HepG2 (cell line): ENCODE data around the gene SYNM.

Source experiments
- ESRRA ChIP-seq: sonication (generic); formaldehyde crosslinking; IDR thresholded peaks from 2 replicates; pipeline ENCODE4 v1.5.1; 2020; ENCODE audit warnings: mild to moderate bottlenecking, low read depth, missing genetic modification reagents
- EZH2 ChIP-seq: conservative IDR thresholded peaks from 2 replicates; pipeline ENCODE4 v1.6.1; 2012; ENCODE audit warnings: mild to moderate bottlenecking, low read depth, low read length, moderate library complexity
- GTF2F1 ChIP-seq: fragments of 150-350 bp; IDR thresholded peaks from 2 replicates; pipeline ENCODE4 v1.6.1; 2014; ENCODE audit warnings: low read length
- HMGXB4 ChIP-seq, 2 experiments: sonication (generic) in 1 of 2; formaldehyde crosslinking in 1 of 2; IDR thresholded peaks; 2 replicates each; pipeline versions ENCODE4 v1.4.0 to v1.6.1; 2018 to 2020; ENCODE audit warnings: missing genetic modification reagents in 2 of 2, borderline replicate concordance in 1 of 2, low read depth in 1 of 2, mild to moderate bottlenecking in 1 of 2, missing biosample characterization in 1 of 2
- KDM1A ChIP-seq: IDR thresholded peaks from 2 replicates; pipeline ENCODE4 v1.6.1; 2016; ENCODE audit warnings: missing compliant biosample characterization
- MAX ChIP-seq: IDR thresholded peaks from 2 replicates; pipeline ENCODE4 v1.6.1; 2012; ENCODE audit warnings: inconsistent platforms
- MLX ChIP-seq: IDR thresholded peaks from 2 replicates; pipeline ENCODE4 v1.6.1; 2016
- MTF1 ChIP-seq: sonication (generic); formaldehyde crosslinking; IDR thresholded peaks from 2 replicates; pipeline ENCODE4 v1.5.0; 2020; ENCODE audit warnings: missing genetic modification reagents
- MYC ChIP-seq: sonication (generic); formaldehyde crosslinking; IDR thresholded peaks from 2 replicates; pipeline ENCODE4 v1.9.0; 2021; ENCODE audit warnings: missing genetic modification reagents, borderline replicate concordance
- REST ChIP-seq, 2 experiments: IDR thresholded peaks; 2 replicates each; pipeline ENCODE4 v1.6.1; 2011 to 2012; ENCODE audit warnings: low read length in 2 of 2, borderline replicate concordance in 1 of 2, low read depth in 1 of 2, mild to moderate bottlenecking in 1 of 2, moderate library complexity in 1 of 2
- SETDB1 ChIP-seq: sonication (generic); formaldehyde crosslinking; IDR thresholded peaks from 2 replicates; pipeline ENCODE4 v1.5.1; 2020; ENCODE audit warnings: missing genetic modification reagents, mild to moderate bottlenecking, borderline replicate concordance
- TCF7L2 ChIP-seq: IDR thresholded peaks from 2 replicates; pipeline ENCODE4 v1.6.1; 2011; ENCODE audit warnings: mild to moderate bottlenecking, low read depth, low read length, moderate library complexity
- THAP7 ChIP-seq: sonication (generic); formaldehyde crosslinking; IDR thresholded peaks from 2 replicates; pipeline ENCODE4 v1.8.1; 2023; ENCODE audit warnings: mild to moderate bottlenecking, missing genetic modification reagents
- ZNF34 ChIP-seq: sonication (generic); formaldehyde crosslinking; IDR thresholded peaks from 2 replicates; pipeline ENCODE4 v1.4.0; 2020; ENCODE audit warnings: mild to moderate bottlenecking, missing genetic modification reagents, borderline replicate concordance

- TF ChIP-seq EZH2, result no peak
- TF ChIP-seq ESRRA, result no peak
- no peak for TF ChIP-seq THAP7 (CRISPR knock-in tag)
- no peak for TF ChIP-seq HMGXB4 (CRISPR knock-in tag; IDR thresholded peaks at IDR 0.05; ENCODE audit: borderline replicate concordance in 1 of 2, low read depth in 1 of 2)
- no peak for TF ChIP-seq REST (IDR thresholded peaks at IDR 0.05; ENCODE audit: borderline replicate concordance in 1 of 2, low read depth in 1 of 2, low read length in 2 of 2)
- no peak for TF ChIP-seq MLX (CRISPR knock-in tag)
- no peak for TF ChIP-seq SETDB1
- no peak for TF ChIP-seq MTF1 (CRISPR knock-in tag)
- no peak for TF ChIP-seq GTF2F1
- TF ChIP-seq TCF7L2, result no peak
- no peak for TF ChIP-seq MAX
- TF ChIP-seq MYC, result no peak
- TF ChIP-seq ZNF34 (CRISPR knock-in tag), result no peak
- TF ChIP-seq KDM1A (CRISPR knock-in tag), result no peak
Measured at GRCh38 chr15:99098426-99098825, 6.5 kb upstream of the SYNM start.
